PC-3 (cell line): ENCODE results near the gene SELENOI. TPM values are rescaled to one million over a fixed set of nuclear protein-coding genes. Genes with fewer than 3 reads are reported as not detected.

Experiments
- ATAC-seq: fragments of 200-7000 bp; cut with Tn5 transposase; 2 replicates; pipeline ENCODE4 v1.9.1; 2020; ENCODE audit warnings: mild to moderate bottlenecking, moderate library complexity
- BruUV-seq: library from RNA; stranded (reverse); fragments of 400-500 nt; replicated peaks from 2 replicates; lab custom pipeline; 2021; lab: Mats Ljungman, UMichigan
- CTCF ChIA-PET: fragments of 300-600 bp; sonication (Branson Sonifier 250); formaldehyde crosslinking; loops from one replicate; lab custom pipeline; 2022; ENCODE audit warnings: antibody characterized with exemption; lab: Charles Lee
- POLR2A ChIA-PET: fragments of 300-600 bp; sonication (Branson Sonifier 250); formaldehyde crosslinking; loops from one replicate; lab custom pipeline; 2022; ENCODE audit warnings: antibody characterized with exemption; ENCODE audit not compliant: unreplicated experiment; lab: Charles Lee
- DNase-seq: peaks from one replicate; pipeline ENCODE4 v3.0.0-alpha.2; 2015
- H2AFZ ChIP-seq: fragments of 300-600 bp; sonication (generic); 2 replicates; pipeline ENCODE4 v1.6.0; 2016; ENCODE audit warnings: antibody characterized with exemption, low read length
- H3F3A ChIP-seq: fragments of 300-600 bp; sonication (generic); one replicate; pipeline ENCODE4 v1.6.0; 2017; ENCODE audit warnings: antibody characterized with exemption, low read length, control low read depth, mild to moderate bottlenecking; ENCODE audit not compliant: unreplicated experiment
- H3K27ac ChIP-seq: fragments of 300-600 bp; sonication (generic); 2 replicates; pipeline ENCODE4 v1.5.1; 2016; ENCODE audit warnings: mild to moderate bottlenecking, low read length
- H3K27me3 ChIP-seq: fragments of 300-600 bp; sonication (generic); 2 replicates; pipeline ENCODE4 v1.6.1; 2016; ENCODE audit warnings: low read length, mixed read lengths
- H3K36me3 ChIP-seq: fragments of 300-600 bp; sonication (generic); 2 replicates; pipeline ENCODE4 v1.6.1; 2016; ENCODE audit warnings: low read depth, mixed run types, low read length, mixed read lengths
- H3K4me1 ChIP-seq: fragments of 300-600 bp; sonication (generic); 2 replicates; pipeline ENCODE4 v1.5.1; 2016; ENCODE audit warnings: low read length; ENCODE audit not compliant: insufficient read depth
- H3K4me2 ChIP-seq: fragments of 300-600 bp; sonication (generic); 2 replicates; pipeline ENCODE4 v1.6.0; 2016; ENCODE audit warnings: low read length
- H3K4me3 ChIP-seq: fragments of 300-600 bp; sonication (generic); 2 replicates; pipeline ENCODE4 v1.5.1; 2016; ENCODE audit warnings: mild to moderate bottlenecking, low read length, mixed read lengths
- H3K79me2 ChIP-seq: fragments of 300-600 bp; sonication (generic); 2 replicates; pipeline ENCODE4 v1.6.1; 2017; ENCODE audit warnings: low read length, mixed read lengths
- H3K9ac ChIP-seq: fragments of 300-600 bp; sonication (generic); 2 replicates; pipeline ENCODE4 v1.6.0; 2016; ENCODE audit warnings: mild to moderate bottlenecking, low read length
- H3K9me2 ChIP-seq: fragments of 300-600 bp; sonication (generic); replicated peaks from 2 replicates; pipeline ENCODE4 v1.6.1; 2016; ENCODE audit warnings: mixed run types, low read length, mixed read lengths
- H3K9me3 ChIP-seq: fragments of 300-600 bp; sonication (generic); 2 replicates; pipeline ENCODE4 v1.6.1; 2016; ENCODE audit warnings: low read length, mixed read lengths
- H4K20me1 ChIP-seq: fragments of 300-600 bp; sonication (generic); 2 replicates; pipeline ENCODE4 v1.6.1; 2016; ENCODE audit warnings: low read length, mixed read lengths
- CTCF ChIP-seq: fragments of 300-600 bp; sonication (generic); conservative IDR thresholded peaks from 2 replicates; pipeline ENCODE4 v1.5.1; 2017; ENCODE audit warnings: antibody characterized with exemption, low read depth, mild to moderate bottlenecking, low read length
- EZH2 ChIP-seq: fragments of 300-600 bp; sonication (generic); IDR thresholded peaks from one replicate; pipeline ENCODE4 v1.6.1; 2017; ENCODE audit warnings: antibody characterized with exemption, mild to moderate bottlenecking, low read length; ENCODE audit not compliant: unreplicated experiment
- EZH2phosphoT487 ChIP-seq: fragments of 300-600 bp; sonication (generic); IDR thresholded peaks from 2 replicates; pipeline ENCODE4 v1.6.1; 2018; ENCODE audit warnings: mild to moderate bottlenecking, antibody characterized with exemption, low read length, borderline replicate concordance
- intact Hi-C: fragments of 100-400 bp; cut with micrococcal nuclease; formaldehyde crosslinking; loops from 2 replicates; pipeline ENCODE4 v1.9.0; 2023
- total RNA-seq: library from RNA; depleted of rRNA; stranded (reverse); fragments of >200 nt; gene quantifications from 2 replicates; pipeline ENCODE4 v1.2.3, GENCODE V29; 2014

The SELENOI gene
- total RNA-seq, 1 experiment from 2014 or later = 22.3 TPM

- Histone ChIP-seq H3K9ac (0 out of 2 replicates have a peak overlapping the region, but pooled peaks have one; percentile 21), H3K36me3 (0 out of 2 replicates have a peak, but pooled peaks cover 4% of the 10 kb centered on the region), H3K27me3 (no peaks in the 10 kb centered on the region), H3F3A (no peaks in the 10 kb centered on the region), H3K4me3 (peak overlapping the region; percentile 17), H3K4me1 (peaks cover 25% of the 10 kb centered on the region), H3K4me2 (peak overlapping the region; percentile 68), H3K9me3 (no peaks in the 10 kb centered on the region), H3K79me2 (peaks cover 96% of the 10 kb centered on the region), H4K20me1 (peaks cover 17% of the 10 kb centered on the region; the same call in 1 of the 2 replicates), H2AFZ (no peak overlapping the region), H3K27ac (peak overlapping the region; percentile 50), H3K9me2 (no peaks in the 10 kb centered on the region)
- CTCF ChIA-PET = interaction anchor here (0.7 kb wide), 1 partner anchor 1190 kb away, joined by 5 read pairs; no protein-coding TSS in a partner anchor
- no peak for TF ChIP-seq EZH2phosphoT487
- ATAC-seq (peak; percentile 97), DNase-seq (peak; percentile 96)
- BruUV-seq = TSS peak; percentile 55
- POLR2A ChIA-PET = interaction anchor here (0.6 to 1.0 kb wide), 3 partner anchors 10 to 1351 kb away, joined by 3 to 6 read pairs (median 3); partner anchors contain the start of gene SELENOI
- intact Hi-C loops = no loop called here
These were observed 9.4 kb downstream of the SELENOI start for GRCh38 chr2:26355038-26355995.

- POLR2A ChIA-PET = no interaction called here
These were observed 10.2 kb downstream of the SELENOI start for GRCh38 chr2:26356111-26356510.

More at GRCh38 chr2:26356111-26356510, 10.2 kb downstream of the SELENOI start:
- peak overlapping the region; percentile 40 for H3K27ac ChIP-seq
- H3K9ac ChIP-seq = 0 out of 2 replicates have a peak overlapping the region, but pooled peaks have one; percentile 21
- H3K4me1 ChIP-seq = peaks cover 25% of the 10 kb centered on the region
- no peaks in the 10 kb centered on the region for H3K9me3 ChIP-seq
- intact Hi-C loops = no loop called here
- TF ChIP-seq EZH2 (no peak), CTCF (no peak), EZH2phosphoT487 (no peak)
- DNase-seq (no peak), ATAC-seq (no peak)
- H3K4me2 ChIP-seq = peak overlapping the region; percentile 68
- H3K79me2 ChIP-seq = peaks cover 96% of the 10 kb centered on the region
- peaks cover 17% of the 10 kb centered on the region; the same call in 1 of the 2 replicates for H4K20me1 ChIP-seq
- no peak overlapping the region for H2AFZ ChIP-seq
- no TSS peak for BruUV-seq
- 0 out of 2 replicates have a peak, but pooled peaks cover 4% of the 10 kb centered on the region for H3K36me3 ChIP-seq
- peak overlapping the region; percentile 17; the same call in 1 of the 2 replicates for H3K4me3 ChIP-seq
- H3K27me3 ChIP-seq = no peaks in the 10 kb centered on the region
- no peaks in the 10 kb centered on the region for H3F3A ChIP-seq
- H3K9me2 ChIP-seq = no peaks in the 10 kb centered on the region
- CTCF ChIA-PET = no interaction called here
